Stimulated activated CD8-positive, alpha-beta memory T cell treated with anti-CD3 and anti-CD28 coated beads, Interleukin-7, amount 100 ng/mL, for 48 hours (primary cell): ENCODE results near the gene RPN1.
A peak's percentile ranks its signal among the peaks of the same experiment; 100 is the strongest.

ENCODE experiments used
- DNase-seq, 2 donors: peaks; one replicate each; pipeline ENCODE4 v3.0.0-alpha.2; 2020; ENCODE audit warnings: low read depth in 1 of 2; ENCODE audit errors: extremely low read depth in 1 of 2

The RPN1 gene

GRCh38 chr3:128585189-128585588 lies 65.4 kb downstream of the RPN1 start:
- DNase-seq = no peak

DNA sequence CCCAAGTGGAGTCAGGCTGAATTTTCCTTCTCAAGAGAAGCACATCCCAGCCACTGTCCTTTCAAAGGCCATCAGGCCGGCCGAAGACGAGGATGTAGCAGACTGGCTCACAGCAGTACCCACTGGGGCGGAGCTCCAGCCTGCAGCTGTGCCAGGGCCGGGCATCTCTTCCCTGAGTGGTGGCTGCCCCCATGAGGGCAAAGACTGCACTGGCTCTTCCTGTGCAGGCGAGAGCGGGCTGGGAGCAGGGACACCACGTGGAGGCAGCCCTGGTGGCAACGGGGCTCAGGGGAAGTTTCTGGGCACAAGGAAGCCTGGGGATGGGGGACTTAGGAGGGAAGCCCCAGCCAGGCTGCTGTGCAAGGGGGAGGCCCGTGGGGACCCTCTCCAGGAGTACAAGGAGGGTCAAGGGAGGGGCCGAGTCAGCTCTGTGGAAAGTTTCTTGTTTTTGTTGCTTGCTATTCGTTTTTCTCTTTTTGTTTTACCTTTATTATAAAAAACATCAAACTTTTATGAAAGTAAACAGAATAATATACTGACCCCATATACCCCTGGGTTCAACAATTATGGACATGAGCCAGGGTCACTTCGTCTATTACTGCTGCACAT lies 66.1 kb downstream of the RPN1 start:
- peak in 1 of 2 donors; percentile 29 for DNase-seq

DNA sequence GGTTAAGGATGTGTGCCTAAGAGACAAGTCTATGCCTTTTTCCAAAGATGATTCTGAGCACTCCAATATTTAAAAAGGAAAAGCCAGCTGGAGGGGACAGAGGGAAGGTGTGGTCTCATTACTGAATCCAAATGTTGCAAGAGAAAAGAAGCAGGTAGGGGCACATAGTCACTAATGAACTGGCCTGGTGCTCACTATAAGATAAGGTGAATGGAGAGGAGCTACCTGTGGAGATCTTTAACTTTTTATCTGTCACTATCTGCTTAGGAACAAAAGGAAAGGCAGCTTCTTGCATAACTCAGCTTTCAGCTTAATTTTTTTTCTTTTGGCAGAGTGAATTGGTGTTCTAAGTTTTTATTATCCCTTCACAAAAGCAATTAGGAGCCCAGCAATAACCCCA lies 69.1 kb downstream of the RPN1 start:
- DNase-seq = no peak

GRCh38 chr3:128579927-128580326 lies 70.7 kb downstream of the RPN1 start:
- no peak for DNase-seq

DNA sequence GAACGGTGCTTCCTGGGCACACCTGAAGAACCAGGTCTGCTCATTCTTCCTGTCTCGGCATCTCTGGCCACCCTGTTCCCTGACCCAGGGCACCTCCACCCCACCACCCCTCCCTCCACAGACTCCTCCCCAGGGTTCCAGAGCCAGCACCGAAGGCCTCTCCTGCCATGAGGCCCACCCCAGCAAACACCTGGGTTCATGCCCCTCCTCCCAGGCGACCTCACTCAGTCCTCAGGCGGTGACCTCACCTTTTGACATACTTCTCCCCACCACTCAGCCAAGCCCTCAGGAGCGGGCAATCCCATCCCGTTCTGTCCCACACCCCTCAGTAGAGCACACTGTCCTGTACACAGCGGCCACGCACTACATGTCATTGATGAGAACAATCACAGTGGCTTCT lies 72.3 kb downstream of the RPN1 start:
- DNase-seq = no peak

GRCh38 chr3:128577711-128578110 lies 72.9 kb downstream of the RPN1 start:
- DNase-seq = no peak

DNA sequence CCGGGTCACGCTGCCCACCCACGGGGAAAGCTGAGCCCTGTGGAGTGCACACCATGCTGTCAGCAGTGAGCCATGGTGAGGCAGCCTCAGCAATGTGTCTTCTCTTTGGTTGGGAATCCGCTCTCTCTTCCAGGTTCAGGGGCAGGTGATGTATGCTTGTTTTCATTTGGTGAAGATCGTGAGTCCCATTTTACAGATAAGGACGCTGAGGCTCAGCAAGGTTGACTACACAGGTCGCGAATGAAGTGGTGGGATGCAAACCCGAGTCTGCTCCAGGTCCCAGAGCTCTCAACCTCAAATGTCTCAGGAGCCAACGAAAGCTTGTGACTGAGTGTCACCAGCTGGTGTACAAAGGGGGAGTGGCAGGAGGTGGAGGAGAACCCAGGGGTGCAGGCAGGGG lies 74.3 kb downstream of the RPN1 start:
- DNase-seq = no peak

- DNase-seq = no peak
These were observed 74.8 kb downstream of the RPN1 start for GRCh38 chr3:128575777-128576176.

DNA sequence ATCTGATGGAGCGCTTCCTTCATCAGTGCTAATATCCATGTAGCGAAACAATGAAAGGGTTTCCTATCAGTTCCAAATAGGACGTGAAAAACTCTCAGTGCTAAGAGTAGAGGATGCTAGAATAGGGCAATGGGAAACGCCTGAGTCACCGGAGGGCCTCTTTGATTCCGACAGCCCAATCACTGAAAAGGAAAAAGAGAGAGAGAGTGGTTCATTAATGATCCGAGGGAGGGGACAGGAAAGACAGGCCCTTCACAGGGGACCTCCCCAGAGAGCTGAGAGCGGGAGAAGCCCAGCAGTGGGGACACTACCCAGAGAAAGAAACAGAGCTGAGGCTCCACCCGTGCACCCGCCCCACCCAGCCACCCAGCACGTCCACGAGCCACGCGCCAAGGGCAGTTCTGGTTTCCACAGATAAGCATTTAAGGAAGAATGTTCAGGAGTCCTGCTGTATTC lies 76.9 kb downstream of the RPN1 start:
- no peak for DNase-seq

DNA sequence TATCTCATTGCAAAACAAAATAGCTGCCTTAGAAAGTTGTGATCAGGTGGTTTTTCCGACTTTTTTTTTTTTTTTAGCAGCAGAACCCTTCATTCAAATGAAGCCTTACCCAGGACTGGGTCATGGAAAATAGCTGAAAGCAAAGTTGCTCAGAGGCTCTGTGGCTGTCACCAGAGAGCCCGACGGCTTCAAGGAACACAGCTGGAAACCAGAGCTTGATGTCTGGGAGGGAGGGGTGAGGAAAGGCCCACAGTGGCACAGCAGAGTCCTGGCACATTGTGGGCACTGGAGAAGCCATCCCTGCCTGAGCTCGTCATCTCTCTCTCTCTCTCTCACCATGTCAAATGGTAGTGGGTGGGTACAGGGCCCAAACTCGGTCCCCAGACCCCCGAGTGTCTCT lies 77.5 kb downstream of the RPN1 start:
- no peak for DNase-seq

- peak; percentile 11 to 42 for DNase-seq
These were observed 77.9 kb downstream of the RPN1 start for GRCh38 chr3:128572644-128573105.

- DNase-seq = no peak
These were observed 78.6 kb downstream of the RPN1 start for GRCh38 chr3:128572013-128572412.
